Inferior parietal cortex (tissue), 1 donor: ENCODE data around the gene KMT2A.
"Not testable (repeated sequence)": the region's sequence is repeated elsewhere in the genome, so short reads cannot be mapped to it uniquely, and the experiment has no call there.

Source experiments
- DNase-seq: peaks from one replicate; pipeline ENCODE4 v3.0.0-alpha.2; 2016; ENCODE audit errors: extremely low spot score

KMT2A gene

GRCh38 chr11:118434553-118435289, 1.6 kb upstream of the KMT2A start:
- peak; percentile 64 for DNase-seq

GRCh38 chr11:118435290-118435892, 901 bp upstream of the KMT2A start:
- no peak for DNase-seq

- DNase-seq: no peak
These were observed 431 bp downstream of the KMT2A start for GRCh38 chr11:118436639-118437207.

DNA sequence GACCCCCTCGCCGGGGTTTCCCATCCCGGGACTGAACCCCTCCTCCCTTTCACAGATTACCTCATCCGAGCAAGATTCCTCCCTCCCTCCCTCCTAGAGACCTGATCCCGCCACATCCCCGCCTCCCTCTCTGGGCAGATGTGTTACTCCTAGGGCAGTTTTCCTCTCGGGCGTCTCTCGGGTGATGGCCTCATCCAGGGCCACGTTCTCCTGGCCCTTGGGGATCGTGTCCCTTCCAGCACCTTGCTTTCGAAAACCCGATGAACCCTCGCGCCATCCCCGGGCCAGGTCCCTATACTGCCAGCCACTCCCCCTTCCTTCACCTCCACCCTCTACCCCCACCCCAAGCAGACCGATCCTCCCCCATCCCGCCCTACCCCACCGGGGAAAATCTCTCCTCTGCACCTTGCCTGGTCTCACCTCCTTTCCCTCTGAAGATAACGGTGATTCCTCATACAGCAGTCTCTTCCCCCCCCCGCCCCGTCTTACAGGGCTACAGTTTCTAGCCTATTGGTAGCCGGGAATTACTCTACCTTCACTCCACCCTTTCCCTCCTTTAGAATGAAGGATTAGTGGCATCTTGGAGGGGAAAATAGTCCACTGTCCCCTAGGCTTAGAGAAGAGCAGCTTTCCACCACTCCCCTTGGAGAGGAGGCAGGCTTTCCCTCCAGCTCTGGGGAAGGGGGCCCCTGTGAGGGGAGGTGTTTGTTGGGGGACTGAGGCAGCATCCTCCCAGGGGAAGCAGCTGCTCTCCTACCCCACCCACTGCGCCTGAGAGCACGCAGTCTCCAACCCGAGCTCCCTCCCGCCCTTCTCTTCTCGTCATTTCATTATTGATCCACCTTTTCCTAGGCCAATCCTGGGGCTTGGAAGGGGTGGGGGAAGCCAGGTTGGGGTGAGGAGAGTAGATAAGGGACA, 1.2 kb downstream of the KMT2A start:
- peak; percentile 16 for DNase-seq

- peak; percentile 45 for DNase-seq
These were observed 2.1 kb downstream of the KMT2A start for GRCh38 chr11:118438314-118438931.

GRCh38 chr11:118439646-118440045, 3.4 kb downstream of the KMT2A start:
- DNase-seq: no peak

DNA sequence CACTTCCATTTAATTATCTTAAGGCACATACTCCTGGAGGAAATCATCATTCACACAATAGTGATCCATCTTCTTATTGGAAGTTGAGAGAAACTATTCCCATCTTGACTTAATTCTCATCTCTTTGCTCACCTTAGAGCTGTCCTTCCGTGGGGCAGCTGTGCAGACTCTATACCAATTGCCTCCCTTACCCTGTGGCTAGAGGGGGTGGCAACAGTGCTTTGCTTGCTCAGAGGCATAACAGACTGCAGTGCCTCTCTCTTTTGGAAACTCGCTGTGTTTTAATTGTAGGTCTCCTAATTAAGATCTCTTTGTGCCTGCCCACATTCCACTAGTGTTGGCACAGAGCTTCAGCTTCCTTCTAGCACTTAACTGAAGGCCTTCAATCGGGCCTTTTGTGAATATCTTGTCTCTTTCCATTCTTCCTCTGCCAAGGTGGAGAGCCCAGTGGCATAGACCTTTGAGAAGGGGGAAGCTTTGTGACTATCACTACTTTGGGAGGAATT, 5.5 kb downstream of the KMT2A start:
- no peak for DNase-seq

DNA sequence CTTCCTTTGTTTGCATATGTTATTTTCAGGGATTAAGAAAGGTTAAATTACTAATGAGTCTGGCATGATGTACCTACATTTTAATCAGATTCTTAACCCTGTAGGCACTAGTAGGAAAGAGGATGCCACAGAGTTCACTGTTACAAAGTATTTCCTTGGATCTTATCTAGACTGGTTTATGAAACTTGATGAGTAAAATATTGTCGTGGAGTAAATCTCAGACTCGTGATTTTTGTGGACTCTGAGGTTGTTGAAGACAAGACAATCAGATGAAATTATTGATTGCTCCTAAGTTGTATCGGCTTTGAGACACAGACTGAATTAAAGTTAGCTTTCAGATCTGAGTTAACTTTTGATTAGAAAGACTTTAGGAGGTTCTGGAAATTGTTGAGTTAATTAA, 6.0 kb downstream of the KMT2A start:
- no peak for DNase-seq

GRCh38 chr11:118442908-118443589, 6.8 kb downstream of the KMT2A start:
- no peak for DNase-seq

GRCh38 chr11:118443590-118444218, 7.4 kb downstream of the KMT2A start:
- no peak for DNase-seq

DNA sequence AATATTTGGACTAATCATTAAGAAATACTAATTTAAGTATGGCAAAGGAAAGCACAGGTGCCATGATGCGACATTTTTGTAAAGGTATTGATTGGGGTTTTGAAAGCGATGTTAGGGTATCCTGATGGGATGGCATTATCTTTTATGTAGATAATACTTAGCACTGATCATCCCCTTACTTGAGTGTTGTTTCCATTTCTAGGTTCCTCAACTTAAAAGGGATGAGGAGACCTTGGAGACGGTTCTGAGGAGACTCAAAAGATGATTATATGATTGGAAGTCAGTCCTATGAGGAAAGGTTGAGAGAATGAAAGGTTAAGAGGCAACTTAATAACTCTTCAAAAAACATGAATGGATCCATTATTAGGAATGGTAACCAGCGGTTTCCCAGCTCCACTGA, 11.1 kb downstream of the KMT2A start:
- DNase-seq: no peak

DNA sequence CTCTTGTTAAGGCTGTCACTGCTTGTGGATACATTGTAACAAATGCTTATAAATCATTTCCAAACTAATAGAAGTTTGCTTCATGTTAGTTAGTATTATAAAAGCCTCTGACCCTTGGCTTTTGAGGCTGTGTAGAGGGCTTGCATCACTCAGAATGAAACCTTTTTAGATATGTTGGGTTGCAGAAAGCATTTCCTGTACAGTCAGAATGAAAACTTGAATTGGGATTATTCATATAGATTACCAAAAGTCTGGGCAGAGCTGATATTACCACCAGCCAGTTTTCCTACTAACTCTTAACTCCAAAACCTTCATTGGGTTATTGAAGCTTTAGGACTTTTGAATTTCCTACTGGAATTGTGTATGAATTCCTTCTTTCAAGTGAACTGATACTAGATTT, 12.0 kb downstream of the KMT2A start:
- no peak for DNase-seq

DNA sequence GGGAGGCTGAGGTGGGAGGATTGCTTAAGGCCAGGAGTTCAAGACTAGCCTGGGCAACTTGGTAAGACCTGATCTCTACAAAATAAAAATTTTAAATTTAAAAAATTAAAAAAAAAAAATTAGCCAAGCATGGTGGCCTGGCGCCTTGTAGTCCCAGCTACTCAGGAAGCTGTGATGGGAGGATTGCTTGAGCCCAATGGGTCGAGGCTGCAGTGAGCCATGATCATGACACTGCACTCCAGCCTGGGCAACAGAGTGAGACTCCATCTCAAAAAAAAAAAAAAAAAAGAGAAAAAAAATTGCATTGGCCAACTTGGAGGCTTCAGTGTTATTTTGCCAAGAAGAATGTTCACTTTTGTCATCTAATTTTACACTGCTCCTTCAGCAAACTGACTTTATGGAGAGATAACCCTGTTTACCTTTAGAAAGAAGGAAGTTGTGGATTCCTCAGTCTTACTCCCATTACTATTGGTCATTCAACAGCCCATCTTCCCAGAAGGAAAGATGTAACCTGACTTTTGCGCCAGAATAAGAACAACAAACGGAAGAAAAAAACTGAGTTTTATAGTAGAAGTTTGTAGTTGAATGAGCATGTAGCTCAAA, 13.1 kb downstream of the KMT2A start:
- DNase-seq: no peak

- no peak for DNase-seq
These were observed 14.2 kb downstream of the KMT2A start for GRCh38 chr11:118450451-118450850.

DNA sequence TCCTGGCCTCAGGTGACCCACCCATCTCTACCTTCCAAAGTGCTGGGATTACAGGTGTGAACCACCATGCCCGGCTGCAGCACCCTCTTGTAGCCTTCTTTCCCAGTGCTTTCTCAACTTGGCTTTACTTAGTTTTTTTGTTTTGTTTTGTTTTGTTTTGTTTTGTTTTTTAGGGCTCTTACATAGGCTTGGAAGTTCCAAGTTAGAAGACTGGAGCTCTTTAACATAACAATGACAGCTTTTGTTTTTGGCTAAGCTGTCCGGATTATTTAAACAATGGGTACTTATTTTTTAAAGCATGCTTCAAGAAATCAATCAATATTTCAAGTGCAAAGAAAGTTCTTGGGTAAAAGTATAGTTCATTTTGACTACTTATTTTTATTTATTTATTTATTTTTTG, 25.9 kb downstream of the KMT2A start:
- DNase-seq: no peak

DNA sequence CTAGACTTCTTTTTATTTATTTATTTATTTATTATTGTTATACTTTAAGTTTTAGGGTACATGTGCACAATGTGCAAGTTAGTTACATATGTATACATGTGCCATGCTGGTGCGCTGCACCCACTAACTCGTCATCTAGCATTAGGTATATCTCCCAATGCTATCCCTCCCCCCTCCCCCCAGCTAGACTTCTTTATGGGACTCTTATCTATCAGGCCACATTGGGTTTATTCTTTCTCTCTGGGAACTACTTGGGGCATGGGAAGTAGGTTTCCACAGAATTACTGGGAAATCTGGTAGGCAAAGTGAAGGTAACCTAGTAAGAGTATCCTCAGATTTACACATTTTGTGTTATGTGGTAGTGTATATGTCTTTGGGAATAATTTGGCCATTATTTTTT, 32.7 kb downstream of the KMT2A start:
- not testable (repeated sequence) for DNase-seq

GRCh38 chr11:118471030-118471429, 34.7 kb downstream of the KMT2A start:
- no peak for DNase-seq

DNA sequence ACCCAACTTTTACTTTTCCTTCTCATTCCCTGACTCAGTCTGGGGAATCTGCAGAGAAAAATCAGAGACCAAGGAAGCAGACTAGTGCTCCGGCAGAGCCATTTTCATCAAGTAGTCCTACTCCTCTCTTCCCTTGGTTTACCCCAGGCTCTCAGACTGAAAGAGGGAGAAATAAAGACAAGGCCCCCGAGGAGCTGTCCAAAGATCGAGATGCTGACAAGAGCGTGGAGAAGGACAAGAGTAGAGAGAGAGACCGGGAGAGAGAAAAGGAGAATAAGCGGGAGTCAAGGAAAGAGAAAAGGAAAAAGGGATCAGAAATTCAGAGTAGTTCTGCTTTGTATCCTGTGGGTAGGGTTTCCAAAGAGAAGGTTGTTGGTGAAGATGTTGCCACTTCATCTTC, 37.2 kb downstream of the KMT2A start:
- DNase-seq: no peak

DNA sequence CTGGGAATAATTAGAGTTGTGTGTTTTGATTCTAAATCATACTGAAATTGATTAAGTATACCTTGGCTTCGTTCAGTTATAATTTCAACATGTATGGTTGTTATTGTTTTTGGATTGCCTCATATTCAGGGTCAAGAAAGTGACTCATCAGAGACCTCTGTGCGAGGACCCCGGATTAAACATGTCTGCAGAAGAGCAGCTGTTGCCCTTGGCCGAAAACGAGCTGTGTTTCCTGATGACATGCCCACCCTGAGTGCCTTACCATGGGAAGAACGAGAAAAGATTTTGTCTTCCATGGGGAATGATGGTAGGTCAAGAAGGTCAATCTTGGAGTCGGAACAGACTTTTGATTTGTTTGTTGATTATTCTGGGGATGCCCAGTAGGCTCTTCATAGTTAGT, 40.4 kb downstream of the KMT2A start:
- DNase-seq: no peak

DNA sequence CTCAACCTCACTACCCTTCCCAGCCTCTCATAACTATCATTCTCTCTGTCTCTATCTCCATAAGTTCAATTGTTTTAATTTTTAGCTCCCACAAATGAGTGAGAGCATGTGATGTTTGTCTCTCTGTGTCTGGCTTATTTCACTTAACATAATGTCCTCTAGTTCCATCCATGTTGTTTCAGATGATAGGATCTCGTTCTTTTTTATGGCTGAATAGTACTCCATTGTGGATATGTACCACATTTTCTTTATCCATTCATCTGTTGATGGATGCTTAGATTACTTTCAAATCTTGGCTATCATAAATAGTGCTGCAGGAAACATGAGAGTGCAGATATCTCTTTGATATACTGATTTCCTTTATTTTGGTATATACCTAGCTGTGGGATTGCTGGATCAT, 44.9 kb downstream of the KMT2A start:
- DNase-seq: not testable (repeated sequence)
